Urothelium cell line (cell line): ENCODE measurements around the gene RPS19.

Experiments
- DNase-seq: peaks from one replicate; pipeline ENCODE4 v3.0.0; 2011; ENCODE audit warnings: low spot score, mixed read lengths
- FAIRE-seq: peaks from 2 replicates; lab custom pipeline; 2011; peaks lifted over from hg19 to GRCh38; lab: Jason Lieb, UNC

Gene RPS19

GRCh38 chr19:41877916-41878905, 18.2 kb downstream of the RPS19 start:
- DNase-seq (no peak), FAIRE-seq (no peak)

GRCh38 chr19:41879080-41879479, 19.0 kb downstream of the RPS19 start:
- FAIRE-seq (no peak), DNase-seq (no peak)

DNA sequence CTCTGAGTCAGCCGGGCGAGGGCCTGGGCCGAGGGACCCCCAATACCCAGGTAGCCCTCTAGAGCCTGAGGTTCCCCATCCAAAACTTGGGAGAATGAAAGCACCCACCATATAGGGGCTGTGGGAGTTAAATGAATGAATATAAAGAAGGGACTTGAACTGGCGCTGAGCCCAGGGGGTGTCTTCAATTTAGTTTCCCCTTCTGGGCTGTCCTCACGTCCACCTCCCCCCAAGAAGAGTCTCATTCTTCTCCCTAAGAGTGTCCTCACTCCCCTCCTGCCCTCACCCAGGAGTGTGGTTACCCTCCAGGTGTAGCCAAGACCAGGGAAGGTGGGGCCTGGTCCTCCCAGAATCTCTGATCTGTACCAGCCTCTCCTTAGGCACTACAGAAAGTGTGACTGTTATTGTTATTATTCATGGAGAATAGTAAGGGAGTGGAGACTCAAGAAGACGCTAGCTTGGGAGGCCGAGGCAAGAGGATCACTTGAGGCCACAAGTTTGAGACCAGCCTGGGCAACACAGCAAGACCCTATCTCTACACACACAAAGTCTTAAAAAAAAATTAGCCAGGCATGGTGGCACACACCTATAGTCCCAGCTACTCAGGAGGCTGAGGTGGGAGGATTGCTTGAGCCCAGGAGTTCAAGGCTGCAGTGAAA, 19.7 kb downstream of the RPS19 start:
- DNase-seq = no peak
- no peak for FAIRE-seq

- DNase-seq (no peak), FAIRE-seq (no peak)
These were observed 20.3 kb downstream of the RPS19 start for GRCh38 chr19:41880329-41880708.

DNA sequence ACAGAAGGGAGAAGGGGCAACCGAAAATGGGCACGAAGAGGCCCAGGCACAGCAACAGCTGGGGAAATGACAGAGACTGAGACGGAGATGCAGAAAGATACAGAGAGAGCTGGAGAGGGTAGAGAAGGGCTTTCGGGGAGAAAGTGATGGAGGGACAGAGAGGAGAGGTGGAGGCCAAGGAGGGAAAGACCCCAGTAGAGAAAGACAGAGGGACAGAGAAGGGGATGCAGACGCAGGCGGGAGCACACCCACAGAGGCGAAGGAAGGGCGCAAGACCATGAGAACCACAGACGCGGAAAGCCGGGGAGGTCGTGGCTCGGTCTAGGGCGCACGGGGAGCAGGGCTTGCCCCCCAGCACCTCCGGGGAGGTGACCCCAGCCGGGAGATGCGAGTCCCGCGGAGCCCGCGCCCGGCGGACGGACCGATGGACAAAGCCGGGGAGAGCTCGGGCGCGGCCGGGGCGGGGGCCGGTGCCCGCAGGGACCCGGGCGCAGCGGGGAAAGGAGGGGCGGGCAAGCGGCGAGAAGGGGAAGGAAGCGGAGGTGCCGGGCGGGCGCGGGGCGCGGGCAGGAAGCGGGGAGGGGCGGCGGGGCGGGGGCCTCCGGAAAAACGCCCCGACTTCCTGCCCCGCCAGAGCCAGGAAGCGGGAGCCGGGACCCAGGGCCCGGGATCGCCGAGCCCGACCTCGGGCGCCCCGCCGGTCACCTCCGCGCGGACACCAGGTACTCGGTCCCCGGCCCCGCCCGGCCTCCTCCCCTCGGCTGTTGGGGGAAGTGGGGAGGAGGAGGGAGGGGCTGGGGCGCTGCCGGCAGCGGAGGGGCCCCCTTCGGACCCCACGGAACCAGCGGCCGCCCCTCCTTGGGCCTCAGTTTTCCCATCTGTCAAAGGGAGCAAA, 22.8 kb downstream of the RPS19 start, which contains the start of gene ARHGEF1:
TSS of gene ARHGEF1 (plus strand) at position 617 of the 895 bp plus-strand sequence. CDS start 4,899 bp downstream, outside the sequence.
- DNase-seq (peak; percentile 47), FAIRE-seq (no peak)

DNA sequence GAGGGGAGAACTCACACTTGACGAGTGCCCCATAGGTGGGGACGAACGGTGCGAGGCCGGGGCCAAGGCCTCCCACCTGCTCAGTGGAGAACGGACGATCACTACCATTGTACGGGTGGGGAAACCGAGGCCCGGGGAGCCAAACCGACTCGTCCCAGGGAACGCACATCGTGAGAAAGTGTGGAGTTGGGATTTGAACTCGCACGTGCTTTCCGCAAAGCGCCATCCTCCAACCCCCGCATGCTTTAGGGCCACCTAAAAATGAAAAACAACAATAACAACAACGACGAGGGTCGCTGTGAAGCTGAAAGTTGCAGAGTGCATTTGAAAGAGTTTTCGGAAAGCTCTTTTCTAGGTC, 23.4 kb downstream of the RPS19 start:
- DNase-seq (no peak), FAIRE-seq (no peak)

DNA sequence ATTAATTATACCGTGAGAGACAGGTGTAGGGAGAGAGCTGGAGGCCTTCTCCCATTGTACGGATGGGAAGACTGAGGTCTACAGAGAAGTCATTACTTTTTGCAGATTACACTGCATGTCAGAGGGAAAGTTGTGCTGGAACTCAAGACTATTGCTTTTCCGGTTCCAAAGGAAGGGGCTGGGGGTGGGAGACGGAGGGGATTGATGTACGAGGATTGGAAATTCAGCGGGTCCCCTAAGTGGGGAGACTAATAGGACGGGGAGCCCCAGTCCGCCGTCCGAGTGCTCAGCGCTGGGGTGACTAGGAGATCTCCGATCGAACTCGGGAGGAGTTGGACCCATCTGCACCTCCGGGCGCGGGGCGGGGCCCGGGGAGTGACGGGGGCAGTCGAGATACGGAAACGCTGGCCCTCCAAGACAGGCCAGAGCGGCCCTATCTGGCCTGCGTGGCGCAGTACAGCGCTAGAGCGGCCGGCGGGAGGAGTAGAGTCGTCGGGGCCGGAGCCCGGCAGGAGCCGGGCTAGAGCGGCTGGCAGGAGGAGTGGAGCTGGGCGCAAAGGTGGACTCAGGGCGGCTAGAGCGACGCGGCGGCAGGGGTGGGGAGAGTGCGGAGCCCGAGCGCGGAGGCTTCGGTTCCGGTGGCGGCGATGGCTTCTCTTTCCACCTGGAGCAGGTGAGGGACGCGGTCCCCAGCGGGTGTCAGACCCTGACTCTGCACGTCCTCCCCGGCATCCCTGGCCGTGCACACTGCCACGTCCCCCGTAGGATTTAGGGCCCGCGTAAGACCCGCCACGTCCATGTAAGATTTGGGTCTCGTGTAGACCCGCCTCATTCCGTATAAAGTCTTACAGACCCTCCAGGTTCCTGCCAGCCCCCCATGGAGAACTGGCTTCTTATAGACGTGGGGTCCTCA, 24.0 kb downstream of the RPS19 start:
- FAIRE-seq = peak; percentile 90

GRCh38 chr19:41886761-41887710, 27.0 kb downstream of the RPS19 start:
- DNase-seq (no peak), FAIRE-seq (no peak)

More for the DNA sequence above, 24.0 kb downstream of the RPS19 start:
- peak; percentile 97 for DNase-seq

GRCh38 chr19:41887711-41888382, 27.8 kb downstream of the RPS19 start:
- DNase-seq = peak; percentile 94
- FAIRE-seq = peak; percentile 37

DNA sequence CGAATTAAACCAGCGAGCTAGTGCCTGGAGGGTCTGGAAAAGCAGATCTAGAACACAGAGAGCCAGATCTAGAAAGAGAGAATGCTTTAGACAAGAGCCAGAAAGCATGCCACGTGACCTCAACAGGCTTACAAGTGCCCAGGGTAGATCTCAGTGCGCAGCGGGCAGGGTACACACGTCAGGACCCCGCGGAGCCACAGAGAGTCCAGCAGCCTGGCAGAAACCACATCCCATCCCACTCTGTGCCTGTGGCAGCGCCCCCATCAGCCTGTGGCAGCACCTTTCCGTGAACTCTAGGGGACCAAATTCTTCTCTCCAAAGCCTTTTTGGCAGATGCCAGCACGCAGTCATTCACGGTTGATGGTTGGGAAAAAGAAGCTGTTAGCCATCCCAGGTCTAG, 28.9 kb downstream of the RPS19 start:
- no peak for FAIRE-seq

GRCh38 chr19:41889896-41890295, 29.8 kb downstream of the RPS19 start:
- DNase-seq (no peak), FAIRE-seq (no peak)

More for the DNA sequence above, 28.9 kb downstream of the RPS19 start:
- no peak for DNase-seq

DNA sequence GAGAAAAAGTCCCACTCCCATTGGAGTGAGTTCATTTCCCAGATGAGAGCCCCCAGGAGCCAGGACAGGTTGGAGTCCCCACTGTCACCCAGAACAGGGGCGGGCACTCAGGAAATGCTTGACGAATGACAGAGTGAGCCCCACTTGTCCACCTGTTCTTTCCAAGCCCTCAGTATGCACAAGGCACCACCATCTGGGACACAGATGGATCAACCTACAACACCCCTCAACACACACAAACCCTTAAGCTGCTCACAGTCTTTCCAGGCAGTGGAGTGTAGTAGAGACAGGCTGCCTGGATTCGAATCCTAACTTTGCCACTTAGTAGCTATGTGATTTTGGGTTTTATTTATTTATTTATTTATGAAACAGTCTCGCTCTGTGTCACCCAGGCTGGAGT, 30.9 kb downstream of the RPS19 start:
- no peak for FAIRE-seq
- no peak for DNase-seq

DNA sequence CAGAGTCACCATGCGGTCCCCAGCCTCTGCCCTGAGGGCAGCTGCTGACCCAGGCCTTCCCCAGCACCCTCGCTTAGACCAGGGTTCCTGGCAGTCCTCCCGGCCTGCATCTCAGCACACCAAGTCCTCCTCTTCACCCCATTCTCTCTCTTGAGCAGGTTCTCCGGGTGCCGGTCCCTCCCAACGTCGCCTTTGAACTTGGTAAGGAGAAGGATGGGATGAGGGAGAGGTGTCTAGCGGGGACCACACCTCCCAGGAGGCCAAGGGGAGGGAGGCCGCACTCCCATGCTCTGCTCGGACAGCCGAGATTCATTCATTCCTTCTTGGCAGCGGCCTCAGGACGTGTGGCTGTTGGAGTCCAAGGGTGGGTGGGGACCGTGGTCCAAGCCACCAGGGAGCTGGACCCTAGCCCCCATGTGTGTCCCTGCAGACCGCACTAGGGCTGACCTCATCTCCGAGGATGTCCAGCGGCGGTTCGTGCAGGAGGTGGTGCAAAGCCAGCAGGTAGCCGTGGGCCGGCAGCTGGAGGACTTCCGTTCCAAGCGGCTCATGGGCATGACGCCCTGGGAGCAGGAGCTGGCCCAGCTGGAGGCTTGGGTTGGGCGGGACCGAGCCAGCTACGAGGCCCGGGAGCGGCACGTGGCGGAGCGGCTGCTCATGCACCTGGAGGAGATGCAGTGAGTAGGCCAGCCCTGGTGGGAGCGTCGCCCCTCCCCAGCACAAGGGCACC, 32.3 kb downstream of the RPS19 start:
- DNase-seq (no peak), FAIRE-seq (no peak)

DNA sequence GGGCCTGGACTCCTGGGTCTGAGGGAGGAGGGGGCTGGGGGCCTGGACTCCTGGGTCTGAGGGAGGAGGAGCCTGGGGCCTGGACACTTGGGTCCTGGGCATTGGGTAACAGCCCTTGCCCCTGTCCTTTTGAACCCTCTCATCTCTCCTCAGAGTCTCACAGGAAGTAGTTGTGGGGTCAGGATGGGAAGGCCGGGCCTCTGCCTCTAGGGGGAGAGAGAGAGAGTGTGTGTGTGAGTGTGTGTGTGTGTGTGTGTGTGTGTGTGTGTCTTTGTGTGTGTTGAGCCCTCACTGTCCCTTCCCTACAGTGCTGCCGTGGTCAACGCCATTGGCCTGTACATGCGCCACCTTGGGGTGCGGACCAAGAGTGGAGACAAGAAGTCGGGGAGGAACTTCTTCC, 33.8 kb downstream of the RPS19 start:
- DNase-seq = no peak
- FAIRE-seq = no peak

DNA sequence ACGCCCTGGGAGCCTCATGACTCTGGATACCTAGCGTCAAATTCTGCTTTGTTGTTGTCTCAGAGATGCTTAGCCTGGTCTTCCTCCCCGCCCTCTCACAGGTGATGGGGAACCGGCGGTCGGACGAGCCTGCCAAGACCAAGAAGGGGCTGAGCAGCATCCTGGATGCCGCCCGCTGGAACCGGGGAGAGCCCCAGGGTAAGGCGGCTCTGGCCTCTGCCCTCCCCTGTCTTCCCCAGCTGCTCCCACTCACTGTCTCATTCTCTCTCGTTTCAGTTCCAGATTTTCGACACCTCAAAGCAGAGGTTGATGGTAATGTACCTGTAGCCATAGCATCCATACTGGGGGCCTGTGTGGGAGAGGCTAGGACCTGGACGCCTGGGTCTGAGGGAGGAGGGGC, 34.3 kb downstream of the RPS19 start:
- FAIRE-seq (no peak), DNase-seq (no peak)

DNA sequence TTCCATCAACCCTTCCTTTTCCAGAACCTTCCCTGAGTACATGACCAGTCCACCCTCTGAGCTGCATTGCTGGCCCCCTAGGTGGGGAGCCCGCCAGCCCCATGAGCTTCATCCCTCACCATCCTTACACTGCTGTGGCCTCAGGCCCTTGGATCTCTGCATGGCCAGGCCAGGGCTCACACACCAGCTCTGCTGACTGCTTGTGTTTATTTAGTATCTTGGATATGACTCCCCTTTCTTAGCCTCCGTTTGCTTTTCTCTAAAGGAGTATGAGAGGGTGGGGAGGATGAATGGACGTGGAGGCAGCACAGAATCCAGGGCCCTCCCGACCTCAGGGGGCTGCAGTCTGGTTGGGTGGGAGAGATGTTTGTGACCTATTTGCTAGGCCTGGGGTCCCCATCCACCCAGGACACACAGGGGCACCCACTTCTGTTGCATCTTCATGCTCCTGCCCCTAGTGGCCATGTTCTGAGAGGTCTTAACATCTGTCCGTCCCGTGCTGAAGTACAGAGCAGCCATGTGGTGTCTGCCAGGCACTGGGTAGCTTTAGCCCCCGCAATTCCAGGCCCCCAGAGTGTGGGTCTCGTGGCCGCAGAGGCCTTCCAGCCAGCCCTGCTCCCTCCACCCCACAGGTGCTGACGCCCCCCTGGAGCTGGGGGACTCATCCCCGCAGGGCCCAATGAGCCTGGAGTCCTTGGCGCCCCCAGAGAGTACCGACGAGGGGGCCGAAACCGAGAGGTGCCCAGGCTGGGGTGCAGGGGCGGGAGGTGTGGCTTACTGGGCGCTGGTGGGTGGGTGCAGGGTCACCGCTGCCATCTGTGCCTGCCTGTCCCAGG, 35.9 kb downstream of the RPS19 start:
- no peak for FAIRE-seq
- DNase-seq = no peak

DNA sequence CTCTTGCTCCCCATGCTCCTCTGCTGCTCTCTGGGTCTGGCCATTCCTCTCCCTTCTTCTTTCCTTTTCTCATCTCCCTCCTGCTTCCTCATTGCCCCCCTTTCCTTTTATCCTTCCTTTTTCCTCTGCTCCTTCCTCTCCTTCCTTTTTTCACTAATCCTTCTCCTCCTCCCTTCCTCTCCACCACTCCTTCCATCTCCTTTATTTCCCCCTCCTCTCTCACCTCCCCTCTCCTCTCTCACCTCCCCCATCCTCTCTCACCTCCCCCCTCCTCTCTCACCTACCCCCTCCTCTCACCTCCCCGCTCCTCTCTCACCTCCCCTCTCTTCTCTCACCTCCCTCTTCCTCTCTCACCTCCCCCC, 36.5 kb downstream of the RPS19 start:
- DNase-seq (no peak), FAIRE-seq (no peak)
